GM21390 (cell line): ENCODE measurements around the gene MELTF.
A peak's percentile ranks its signal among the peaks of the same experiment; 100 is the strongest.

ENCODE experiments used
- ATAC-seq: cut with Tn5 transposase; IDR thresholded peaks from one replicate; pipeline ENCODE4 v1.9.1; 2021; ENCODE audit not compliant: unreplicated experiment

Gene MELTF

DNA sequence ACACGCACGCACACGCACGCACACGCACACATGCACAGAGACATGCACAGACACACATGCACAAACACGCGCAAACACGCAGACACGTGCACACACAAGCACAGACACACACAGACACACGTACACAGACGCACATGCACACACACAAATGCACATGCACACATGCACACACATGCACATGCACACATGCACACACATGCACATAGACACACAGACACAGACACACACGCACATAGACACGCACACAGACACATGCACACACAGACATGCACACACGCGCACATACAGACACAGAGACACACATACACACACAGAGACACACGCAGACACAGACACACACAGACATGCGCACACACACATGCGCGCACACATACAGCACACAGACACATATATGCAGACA is 34.6 kb downstream of the MELTF start:
- ATAC-seq, result no peak

DNA sequence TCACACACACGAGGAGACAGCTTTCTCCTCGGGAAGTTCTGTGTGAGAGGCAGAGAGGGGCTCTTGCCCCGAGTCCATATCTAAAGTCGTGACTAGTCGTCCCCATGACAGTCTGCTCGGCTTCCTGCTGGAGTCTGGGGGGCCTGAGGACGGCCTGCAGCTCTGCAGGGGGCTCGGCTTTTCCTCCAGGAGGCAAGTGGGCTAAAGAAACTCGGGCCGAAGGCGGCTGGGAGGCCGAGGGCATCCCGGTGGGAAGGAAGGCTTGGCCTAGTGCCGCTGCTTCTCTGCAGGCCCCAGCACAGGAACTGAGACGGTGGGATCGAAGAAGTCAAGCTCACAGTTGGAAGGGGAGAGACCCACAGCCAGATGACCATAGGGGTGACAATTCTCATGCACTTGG is 35.6 kb downstream of the MELTF start:
- ATAC-seq, result no peak

DNA sequence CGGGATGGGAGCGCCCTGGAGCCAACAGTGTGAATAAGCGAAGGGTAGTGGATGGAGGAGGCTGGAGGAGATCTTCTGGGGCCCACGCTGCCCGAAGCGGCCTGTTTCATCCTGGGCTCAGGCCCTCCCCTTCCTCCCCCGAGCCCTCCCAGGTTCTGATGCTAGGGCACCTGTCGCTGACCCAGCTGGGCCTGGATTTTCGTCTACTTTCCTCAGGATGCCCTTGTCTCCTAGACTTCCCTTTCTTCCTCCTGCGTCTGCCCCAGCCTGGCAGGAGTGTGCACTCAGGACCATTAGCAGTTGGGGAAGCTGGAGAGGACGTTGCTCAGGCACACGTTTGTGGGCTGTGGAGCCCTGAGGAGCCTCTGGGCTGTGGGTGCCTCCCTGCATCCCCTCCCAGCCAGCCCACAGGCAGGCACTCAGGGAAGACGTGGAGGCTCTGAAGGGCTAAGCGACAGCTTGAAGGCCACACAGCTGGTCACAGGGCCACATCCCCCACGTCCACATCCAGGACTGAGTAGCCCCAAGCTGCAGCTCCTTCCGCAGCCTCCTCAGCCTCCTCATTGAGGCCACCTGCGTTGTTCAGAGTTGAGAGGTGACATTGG is 37.1 kb downstream of the MELTF start:
- ATAC-seq, result no peak

DNA sequence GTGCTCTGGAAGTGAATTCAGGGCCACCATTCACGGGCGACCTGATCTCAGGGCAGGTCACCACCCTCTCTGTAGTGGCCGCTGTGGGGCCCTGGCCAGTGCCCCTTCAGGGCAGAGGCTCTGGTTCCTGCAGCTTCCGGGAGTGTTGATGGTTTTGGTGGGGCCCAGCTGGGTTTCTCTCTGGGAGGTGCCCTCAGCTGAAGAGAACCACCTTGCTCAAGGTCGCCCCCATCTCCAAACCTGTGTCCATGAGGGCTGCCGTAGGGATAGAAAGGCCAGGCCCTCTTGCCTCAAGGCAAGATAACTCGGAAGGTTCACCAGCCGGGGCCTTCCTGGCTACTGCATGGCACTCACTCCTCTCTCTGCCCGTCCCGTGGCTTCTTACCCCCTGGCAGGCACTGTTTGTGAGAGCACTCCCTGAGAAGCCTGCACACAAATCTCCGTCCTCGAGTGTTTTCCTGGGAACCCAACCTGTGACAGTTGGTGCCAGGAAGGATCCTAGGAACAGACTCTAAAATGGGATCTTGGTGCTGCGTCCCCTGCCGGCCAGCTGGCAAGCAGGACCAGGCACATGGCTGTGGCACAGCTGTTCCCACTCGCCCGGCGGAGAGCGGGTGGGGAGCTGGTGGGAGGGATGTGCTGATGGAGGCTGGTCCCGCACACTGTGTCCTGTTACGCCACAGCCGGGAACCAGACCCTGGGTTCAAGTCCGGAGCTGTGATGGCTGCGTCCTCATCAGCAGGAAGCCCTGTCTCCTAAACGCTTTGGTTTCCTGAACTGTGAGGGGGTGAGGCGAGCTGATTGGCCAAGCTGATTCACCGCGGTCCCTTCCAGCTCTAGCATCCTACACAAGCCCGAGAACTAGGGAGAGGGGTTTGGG is 37.8 kb downstream of the MELTF start:
- ATAC-seq, result no peak

DNA sequence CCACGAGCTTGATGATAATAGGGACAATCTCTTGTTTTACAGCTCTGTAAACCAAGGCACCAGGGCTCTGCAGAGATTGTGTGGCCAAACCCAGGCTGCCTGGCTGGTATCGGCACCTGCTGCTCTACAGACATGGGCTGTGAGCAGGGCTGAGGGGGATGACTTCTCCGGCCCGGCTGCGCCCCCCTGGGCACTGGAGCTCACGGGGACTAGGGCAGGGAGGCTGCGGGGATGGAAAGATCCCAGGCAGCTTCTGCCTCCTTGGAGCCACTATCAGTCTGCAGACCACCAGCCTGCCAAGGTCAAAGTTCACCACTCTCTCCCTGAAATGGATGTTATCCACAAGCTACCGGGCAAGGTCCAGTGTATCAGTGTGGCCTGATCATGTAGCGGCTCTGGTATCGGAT is 39.0 kb downstream of the MELTF start:
- ATAC-seq, result no peak

DNA sequence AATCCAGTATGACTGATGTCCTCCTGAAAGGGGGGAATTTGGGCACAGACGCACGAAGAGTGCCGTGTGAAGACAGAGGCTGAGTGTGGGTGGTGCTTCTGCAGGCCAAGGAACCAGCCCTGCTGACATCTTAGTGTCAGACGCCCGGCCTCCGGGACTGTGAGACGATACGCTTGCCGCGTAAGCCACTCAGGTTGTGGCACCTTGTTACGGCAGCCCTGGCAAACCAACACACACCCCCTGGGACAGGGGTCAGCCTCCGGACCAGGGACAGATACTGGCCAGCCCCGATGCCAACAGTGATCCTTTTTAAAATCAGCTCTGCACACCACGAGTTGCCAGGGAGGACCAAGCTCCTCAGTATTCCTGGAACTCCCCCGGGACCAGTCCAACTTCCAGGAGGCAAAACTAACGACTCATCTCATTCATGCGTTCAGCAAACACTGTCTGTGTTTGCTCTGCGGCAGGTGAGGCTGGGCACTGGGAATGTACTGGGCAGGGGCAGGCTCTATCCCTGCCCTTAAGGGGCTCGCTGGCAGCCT is 39.8 kb downstream of the MELTF start:
- no peak for ATAC-seq

DNA sequence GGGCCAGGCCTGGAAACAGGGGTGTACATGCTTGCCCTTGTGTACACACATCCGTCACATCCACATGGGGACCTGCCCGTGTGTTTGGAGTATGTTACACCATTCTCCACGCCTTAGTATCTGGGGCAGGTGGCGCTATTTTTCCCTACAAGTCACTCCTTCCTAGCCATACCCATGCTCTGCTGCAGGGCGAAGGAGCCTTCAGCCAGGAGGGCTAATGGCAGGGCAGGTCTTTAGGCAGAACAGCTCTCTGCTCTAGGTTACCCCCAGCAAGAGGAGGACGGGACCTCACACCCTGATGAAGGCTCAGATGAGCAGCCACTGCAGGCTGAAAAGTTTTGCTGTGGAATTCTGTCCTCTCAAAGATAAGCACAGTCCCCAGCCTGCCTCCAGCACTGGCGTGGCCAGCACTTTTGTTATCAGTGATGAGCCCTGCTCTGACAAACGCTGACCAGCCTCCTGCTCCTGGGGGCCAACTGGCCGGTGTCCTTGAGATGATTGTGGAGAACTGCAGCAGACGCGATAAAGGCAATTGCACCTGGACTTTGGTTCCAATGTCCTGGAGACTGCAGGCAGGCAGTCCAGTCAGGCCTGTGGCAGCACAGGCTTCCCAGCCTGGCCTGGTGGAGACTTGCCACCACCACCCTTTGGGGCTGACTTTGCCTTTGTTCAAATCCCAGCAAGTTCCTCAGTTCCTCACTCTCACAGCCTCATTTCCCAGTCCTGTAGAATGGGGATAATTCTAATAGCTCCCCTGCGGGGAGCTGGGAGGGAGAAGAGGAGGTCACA is 41.2 kb downstream of the MELTF start:
- no peak for ATAC-seq

DNA sequence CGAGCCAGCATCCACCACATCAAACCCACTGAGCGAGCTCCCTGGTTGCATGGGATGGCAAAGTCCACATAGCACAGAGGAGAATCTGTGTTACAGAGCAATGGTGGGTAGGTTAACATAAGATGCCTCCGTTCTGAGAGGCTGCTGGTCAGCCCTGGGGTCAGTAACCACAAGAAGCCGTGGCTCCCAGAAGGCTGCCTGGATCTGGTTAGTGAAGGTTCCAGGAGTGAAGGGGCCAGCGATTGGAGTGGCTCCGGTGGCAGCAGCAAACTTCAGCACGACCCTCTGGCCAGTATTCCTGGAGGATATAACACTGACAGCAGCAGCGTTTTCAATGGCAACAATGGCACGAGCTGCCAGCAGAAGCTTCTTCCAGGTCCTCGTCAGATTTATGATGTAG is 42.6 kb downstream of the MELTF start:
- no peak for ATAC-seq

DNA sequence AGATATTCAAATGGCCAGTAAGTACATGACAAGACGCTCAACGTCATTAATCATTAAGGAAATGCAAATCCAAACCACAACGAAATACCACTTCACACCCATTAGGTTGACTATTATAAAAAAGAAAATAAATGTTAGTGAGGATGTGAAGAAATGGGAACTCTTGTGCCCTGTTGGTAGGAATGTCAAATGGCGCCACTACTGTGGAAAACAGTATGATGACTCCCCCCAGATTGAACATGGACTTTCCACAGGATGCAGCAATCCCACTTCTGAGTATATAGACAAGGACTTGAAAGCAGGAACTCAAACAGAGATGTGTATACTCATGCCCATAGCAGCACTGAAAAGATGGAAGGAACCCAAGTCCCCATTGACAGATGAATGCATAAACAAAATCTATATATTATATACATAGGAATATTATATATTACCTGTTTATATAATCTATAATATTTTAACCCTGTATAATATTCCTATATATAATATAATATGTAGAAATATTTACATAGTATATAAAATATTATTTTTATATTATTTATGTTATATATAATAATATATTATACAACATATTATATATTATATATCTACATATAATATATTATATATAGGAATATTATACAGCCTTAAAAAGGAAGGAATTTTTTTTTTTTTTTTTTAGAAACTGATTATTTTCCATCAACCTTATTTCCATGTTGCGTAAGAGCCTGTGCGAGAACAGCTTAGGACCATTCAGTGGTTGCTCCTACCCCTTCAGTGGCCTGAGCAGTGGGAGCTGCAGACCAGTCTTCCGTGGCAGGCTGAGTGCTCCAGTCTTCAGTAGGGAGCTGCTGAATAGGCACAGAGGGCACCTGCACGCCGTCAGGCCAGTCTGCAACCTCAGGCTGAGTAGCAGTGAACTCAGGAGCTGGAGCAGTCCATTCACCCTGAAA is 43.4 kb downstream of the MELTF start:
- no peak for ATAC-seq

DNA sequence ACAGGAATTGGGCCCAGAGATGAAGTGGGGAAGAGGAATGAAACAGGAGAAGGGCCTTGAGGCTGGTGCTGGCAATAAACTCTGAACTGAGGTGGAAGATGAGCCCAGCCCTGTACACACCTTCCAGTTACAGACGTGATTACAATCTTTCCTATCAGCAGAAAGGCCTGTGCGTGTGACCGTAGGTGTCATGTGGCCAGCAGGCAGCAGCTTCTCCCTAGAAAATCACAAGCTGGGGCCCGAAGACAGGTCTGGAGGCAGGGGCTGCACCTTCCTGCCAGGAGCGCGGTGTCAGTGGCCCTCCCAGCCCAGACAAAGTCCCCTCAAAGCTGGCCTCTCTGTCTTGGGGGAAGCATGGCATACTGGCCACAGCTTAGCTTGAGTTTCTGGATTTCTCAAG is 44.3 kb downstream of the MELTF start:
- no peak for ATAC-seq

DNA sequence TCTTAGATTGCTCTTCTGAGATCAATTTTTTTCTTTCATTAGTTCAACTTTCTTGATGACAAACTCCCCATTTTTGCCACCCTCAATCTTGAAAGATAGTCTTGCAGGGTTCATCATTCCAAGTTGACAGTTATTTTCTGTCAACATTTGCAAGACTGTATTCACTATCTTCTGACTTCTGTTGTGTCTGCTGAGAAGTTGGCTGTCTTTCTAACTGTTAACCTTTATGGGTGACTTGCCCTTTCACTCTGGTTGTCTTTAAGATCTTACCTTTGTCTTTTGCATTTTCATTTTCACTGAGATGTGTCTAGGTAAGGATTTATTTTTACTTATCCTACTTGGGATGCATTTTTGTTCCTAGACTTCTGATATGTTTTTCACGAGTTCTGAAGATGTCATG is 46.4 kb downstream of the MELTF start:
- no peak for ATAC-seq

DNA sequence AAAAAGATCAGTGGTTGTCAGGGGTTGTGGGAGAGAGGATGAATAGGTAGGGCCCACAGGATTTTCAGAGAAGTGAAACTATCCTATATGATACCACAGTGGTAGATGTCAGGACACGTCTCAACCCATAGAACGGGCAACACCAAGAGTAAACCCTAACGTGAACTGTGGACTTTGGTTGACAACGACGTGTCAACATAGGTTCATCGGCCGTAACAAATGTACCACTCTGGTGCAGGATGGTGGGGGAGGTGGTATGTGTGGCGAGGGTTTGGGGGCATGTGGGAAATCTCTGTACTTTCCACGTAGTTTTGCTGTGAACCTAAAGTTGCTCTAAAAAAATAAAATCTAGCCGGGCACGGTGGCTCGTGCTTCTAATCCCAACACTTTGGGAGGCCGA is 48.0 kb downstream of the MELTF start:
- no peak for ATAC-seq

DNA sequence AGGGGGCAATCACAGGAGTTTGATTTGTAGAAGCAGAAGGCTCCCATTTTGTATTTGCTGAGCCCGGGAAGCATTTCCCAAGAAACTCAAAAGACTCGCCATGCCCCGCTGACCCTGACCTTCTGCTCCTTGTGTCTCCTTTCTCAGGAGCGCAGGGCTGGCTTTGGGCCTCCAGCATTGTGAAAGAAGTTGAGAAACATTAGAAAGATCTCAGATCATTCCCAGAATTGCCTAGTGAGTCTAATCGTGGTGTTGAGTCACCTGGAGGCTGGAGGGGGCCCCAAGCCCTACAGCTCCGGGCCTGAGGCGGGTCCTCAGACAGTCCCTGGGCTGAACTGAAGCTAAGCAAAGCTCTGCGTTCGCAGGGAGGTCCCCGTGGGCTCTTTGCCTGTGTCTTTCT is 50.1 kb downstream of the MELTF start:
- ATAC-seq, result no peak

DNA sequence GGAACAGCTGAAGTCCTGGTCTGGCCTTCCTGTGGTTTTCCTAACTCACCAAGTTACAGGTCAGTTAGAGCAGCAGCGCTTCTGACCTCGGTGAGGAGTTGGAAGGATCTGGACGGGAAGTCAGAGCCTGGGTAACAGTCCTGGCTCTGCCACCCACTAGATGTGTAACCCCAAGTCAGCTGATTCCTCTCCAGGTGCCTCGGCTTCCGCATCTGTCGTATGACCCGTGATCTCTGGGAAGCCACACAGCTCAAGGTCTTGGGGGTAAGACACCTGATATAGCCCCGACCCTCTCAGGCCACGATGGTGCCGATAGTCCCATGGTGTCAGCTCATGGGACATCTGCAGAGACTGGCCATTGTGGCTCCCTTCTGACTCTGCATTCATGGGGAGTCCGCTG is 52.7 kb downstream of the MELTF start:
- no peak for ATAC-seq

DNA sequence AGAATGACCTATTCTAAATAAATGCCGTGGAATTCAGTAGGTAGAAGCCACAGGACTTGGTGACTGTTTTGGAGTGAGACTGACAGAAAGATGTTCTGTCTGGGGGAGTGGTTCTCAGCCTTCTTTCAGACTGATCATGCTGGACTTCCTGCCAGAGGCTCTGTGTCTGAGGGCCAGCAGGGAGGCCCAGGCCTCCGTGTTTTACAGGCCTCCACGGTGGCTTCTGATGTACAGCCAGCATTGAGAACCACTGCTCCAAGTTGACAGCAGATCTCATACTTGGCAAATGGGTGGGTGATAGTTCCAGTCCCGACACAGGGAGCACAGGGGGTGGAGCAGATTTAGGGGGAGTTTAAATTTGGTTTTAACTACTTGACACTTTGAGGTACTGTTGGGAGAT is 54.3 kb downstream of the MELTF start:
- ATAC-seq, result no peak

DNA sequence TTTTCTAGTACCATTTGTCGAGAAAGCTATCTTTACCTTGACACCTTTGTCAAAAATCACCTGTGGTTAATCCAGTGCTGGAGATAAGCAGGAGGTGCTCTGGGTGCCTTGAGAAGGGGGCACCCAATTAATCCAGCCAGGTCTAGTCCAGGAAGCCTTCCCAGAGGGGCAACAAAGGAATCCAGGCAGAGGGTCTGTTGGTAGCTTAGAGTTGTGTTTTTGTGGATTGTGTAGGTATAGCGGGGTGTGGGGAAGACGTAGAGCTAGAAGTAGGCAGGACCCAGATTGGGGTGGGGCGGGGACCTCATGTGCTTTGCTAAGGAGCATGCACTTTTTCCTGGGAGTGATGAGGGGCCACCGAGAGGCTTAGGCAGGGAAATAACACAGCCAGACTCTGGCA is 55.0 kb downstream of the MELTF start:
- ATAC-seq, result no peak

DNA sequence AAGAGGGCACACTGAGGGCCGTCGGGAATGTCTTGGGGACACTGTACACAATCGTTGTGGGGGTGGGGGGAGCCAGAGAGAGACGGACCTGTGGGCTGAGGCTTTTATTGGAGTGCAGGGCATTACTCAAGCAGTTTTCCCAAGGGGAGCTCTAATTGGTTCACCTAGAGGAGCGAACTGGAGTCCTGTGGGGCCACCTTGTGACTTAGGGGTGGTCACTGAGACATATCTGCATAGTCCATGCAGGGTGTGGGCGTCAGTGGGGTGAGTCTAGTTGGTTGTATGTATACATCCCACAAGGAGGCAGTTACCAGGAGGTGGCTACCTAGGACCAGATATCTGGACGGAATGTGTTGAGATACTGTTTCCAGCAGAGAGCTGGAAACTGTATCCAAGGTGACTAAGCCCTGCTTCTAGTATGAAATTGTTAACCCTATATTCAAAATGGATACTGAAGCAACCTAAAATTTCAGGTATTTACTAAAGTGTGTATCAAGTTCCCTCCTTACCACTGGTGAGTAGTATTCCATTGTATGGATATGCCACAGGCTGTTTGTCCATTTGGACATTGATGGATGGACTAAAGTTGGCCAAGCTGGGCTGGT is 58.4 kb downstream of the MELTF start:
- ATAC-seq, result no peak

DNA sequence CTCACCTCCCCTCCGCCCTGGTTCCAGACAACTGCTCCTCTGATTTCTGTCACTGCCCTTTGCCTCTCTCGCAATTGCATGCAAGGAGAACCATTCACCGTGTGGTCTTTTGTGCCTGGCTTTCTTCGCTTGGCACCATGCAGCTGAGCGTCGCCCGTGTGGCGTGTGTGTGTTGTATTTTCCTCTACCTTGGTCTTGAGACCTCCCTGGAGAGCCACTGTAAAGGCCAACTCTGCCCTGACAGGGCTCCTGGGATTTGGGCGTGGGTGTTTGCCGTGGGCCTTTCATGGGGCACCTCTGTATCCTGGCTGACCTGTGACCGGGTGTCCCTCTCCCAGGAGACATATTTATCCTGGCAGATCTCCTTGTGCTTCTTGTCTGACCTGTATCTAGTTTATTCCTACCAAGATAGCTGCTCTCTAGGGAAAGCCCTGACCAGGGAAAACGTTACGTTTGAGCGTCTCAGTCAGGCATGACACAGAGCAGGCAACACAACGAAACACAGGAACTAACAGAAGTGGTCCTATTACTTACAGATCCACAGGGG is 59.0 kb downstream of the MELTF start:
- no peak for ATAC-seq

DNA sequence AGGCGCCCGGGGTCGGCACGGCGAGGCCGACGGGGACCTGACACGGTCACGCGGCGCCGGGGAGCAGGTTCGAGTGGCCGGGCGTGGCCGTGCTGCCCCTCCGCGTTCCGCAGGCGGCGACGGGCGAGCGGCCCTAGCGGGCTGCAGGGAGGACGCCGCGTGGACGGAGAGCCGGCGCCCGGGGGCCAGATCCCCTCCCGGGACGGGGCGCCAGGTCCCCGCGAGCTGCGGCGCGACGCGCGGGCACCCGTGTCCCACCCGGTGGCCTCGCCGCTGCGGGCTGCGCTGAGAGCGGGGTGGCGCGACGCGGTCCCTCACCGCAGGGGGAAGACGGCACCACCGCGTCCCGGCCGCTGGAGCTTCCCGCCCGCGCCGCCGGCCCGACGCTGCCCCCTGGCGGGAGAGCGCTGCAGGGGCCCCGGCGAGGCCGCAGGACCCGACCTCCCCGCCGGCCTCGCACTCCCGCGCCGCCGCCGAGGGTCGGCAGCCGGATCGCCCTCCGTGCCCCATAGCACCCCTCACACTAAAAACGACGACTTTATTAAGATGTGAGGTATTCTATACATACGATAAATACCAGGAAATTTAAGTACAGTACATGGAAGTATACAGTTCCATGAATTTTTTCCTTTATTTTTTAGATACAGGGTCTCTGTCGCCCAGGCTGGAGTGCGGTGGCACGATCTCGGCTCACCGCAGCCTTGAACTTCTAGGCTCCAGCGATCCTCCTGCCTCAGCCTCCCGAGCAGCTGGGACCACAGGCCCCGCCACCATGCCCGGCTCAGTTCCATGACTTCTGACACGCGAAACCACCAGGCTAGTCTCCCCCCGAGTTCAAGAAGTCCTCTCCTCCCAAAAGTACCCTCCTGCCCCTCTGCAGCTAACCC is 59.7 kb downstream of the MELTF start:
- ATAC-seq, result peak; percentile 55
